Measurements from ENCODE around the gene DMKN.

The DMKN gene

GRCh38 chr19:35525873-35526272 is 12.4 kb upstream of the DMKN start:
- no peak for DNase-seq (ENCODE audit: low read depth, low spot score)

- no peak for DNase-seq (ENCODE audit: low read depth, low spot score)
These were observed 10.9 kb upstream of the DMKN start for GRCh38 chr19:35524181-35524837.

GRCh38 chr19:35522745-35523327 is 9.4 kb upstream of the DMKN start:
- no peak for DNase-seq (ENCODE audit: low read depth, low spot score)

- no peak for DNase-seq (ENCODE audit: low read depth, low spot score)
These were observed 7.8 kb upstream of the DMKN start for GRCh38 chr19:35521124-35521743.

GRCh38 chr19:35519291-35519690 is 5.8 kb upstream of the DMKN start:
- no peak for DNase-seq (ENCODE audit: low read depth, low spot score)

- DNase-seq (ENCODE audit: low read depth, low spot score), result no peak
These were observed 4.9 kb upstream of the DMKN start for GRCh38 chr19:35518313-35518712.

- DNase-seq (ENCODE audit: low read depth, low spot score), result no peak
These were observed 3.9 kb upstream of the DMKN start for GRCh38 chr19:35517342-35517741.

- DNase-seq (ENCODE audit: low read depth, low spot score), result no peak
These were observed 2.9 kb upstream of the DMKN start for GRCh38 chr19:35516310-35516709.

GRCh38 chr19:35514282-35514809 is 897 bp upstream of the DMKN start:
- no peak for DNase-seq (ENCODE audit: low read depth, low spot score)

GRCh38 chr19:35512831-35513627 is 420 bp downstream of the DMKN start:
- no peak for DNase-seq (ENCODE audit: low read depth, low spot score)

GRCh38 chr19:35511337-35511736 is 2.1 kb downstream of the DMKN start:
- DNase-seq (ENCODE audit: low read depth, low spot score), result no peak

- DNase-seq (ENCODE audit: low read depth, low spot score), result no peak
These were observed 2.9 kb downstream of the DMKN start for GRCh38 chr19:35510626-35510964.

GRCh38 chr19:35509861-35510625 is 3.4 kb downstream of the DMKN start:
- no peak for DNase-seq (ENCODE audit: low read depth, low spot score)

GRCh38 chr19:35509018-35509652 is 4.3 kb downstream of the DMKN start:
- DNase-seq (ENCODE audit: low read depth, low spot score), result no peak

GRCh38 chr19:35508129-35508528 is 5.3 kb downstream of the DMKN start:
- DNase-seq (ENCODE audit: low read depth, low spot score), result no peak

- no peak for DNase-seq (ENCODE audit: low read depth, low spot score)
These were observed 5.9 kb downstream of the DMKN start for GRCh38 chr19:35507561-35507960.

- no peak for DNase-seq (ENCODE audit: low read depth, low spot score)
These were observed 7.4 kb downstream of the DMKN start for GRCh38 chr19:35506011-35506410.

GRCh38 chr19:35502751-35503150 is 10.7 kb downstream of the DMKN start:
- no peak for DNase-seq (ENCODE audit: low read depth, low spot score)

- DNase-seq (ENCODE audit: low read depth, low spot score), result no peak
These were observed 11.8 kb downstream of the DMKN start for GRCh38 chr19:35501684-35502083.

GRCh38 chr19:35500611-35501010 is 12.8 kb downstream of the DMKN start:
- DNase-seq (ENCODE audit: low read depth, low spot score), result no peak

- no peak for DNase-seq (ENCODE audit: low read depth, low spot score)
These were observed 14.4 kb downstream of the DMKN start for GRCh38 chr19:35498984-35499527.

All from brain pericyte (primary cell).